HG03439 (cell line): ENCODE measurements around the gene ALDH3A1.
"Not testable (repeated sequence)": the region's sequence is repeated elsewhere in the genome, so short reads cannot be mapped to it uniquely, and the experiment has no call there.

Experiments
- ATAC-seq: cut with Tn5 transposase; IDR thresholded peaks from one replicate; pipeline ENCODE4 v1.9.1; 2021; ENCODE audit warnings: mild to moderate bottlenecking, moderate library complexity; ENCODE audit not compliant: unreplicated experiment

ALDH3A1 gene

GRCh38 chr17:19747829-19748806 is at the start of gene ALDH3A1:
TSS of gene ALDH3A1 (minus strand) at chr17:19748298. CDS start at chr17:19745129, 3,169 bp downstream.
- ATAC-seq = no peak

DNA sequence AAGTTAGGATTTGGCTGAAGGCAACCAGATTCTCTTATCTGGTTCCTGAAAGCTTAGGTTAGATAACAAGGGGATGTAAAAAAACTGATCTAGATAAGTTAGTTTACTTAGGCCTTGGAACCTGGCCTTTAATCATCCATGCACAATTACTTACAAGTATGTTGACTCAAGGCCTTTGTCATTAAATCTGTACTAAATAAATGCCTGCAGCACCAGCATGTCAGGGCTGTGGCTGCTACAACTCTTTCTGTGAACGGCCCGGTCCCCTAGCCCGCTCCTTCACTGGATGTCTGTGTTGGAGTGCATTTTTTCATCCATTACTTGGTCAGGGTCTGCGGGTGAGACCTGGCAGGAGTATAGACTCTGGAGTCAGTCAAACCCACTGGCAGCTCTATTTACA is 48.4 kb upstream of the ALDH3A1 start:
- ATAC-seq = no peak

- ATAC-seq = no peak
Measured at GRCh38 chr17:19791918-19792550, 43.9 kb upstream of the ALDH3A1 start.

- ATAC-seq = no peak
Measured at GRCh38 chr17:19787733-19788357, 39.7 kb upstream of the ALDH3A1 start.

GRCh38 chr17:19785854-19786253 is 37.8 kb upstream of the ALDH3A1 start:
- ATAC-seq = no peak

DNA sequence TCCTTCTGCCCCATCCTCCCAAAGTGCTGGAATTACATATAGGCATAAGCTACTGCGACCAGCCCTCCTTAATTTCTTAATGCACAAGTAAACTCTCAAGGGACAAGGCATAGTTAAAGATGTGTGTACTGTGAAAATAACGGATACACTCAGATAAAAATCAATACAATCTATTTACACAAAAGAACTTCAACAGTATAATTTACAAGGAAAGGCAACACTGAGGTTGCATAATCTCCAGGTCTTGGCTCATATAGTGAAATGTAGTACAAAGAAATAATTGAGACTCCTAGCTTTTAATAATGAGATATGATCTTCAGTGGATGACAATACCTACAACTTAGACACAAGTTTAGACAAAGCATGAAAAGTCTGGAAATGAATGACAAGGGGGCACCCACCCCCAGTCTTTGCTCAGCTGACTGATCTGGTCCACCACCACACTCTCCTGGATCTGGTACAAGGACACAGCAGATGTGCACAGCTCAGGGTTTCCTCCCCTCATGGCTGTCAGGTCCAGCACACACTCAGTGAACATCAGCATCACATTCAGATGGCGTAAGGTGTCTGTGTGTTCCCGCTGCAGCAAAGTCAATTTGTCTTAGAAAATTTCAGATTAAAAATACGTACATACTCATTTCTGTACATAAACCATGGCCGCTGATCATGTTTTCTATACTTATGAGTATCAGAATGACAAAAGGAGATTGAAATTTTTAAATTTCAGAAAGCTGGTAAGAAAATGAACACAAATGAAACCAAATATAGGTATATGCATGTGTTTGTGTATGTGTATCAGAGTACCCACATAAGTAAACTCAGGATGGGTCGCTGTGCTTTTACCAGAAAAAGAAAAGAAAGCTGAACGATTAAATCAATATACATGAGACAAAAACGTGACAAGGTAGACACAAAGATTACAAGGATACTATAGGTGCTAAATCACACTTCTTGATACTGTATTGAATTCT is 33.7 kb upstream of the ALDH3A1 start:
- ATAC-seq = no peak

- ATAC-seq = no peak
Measured at GRCh38 chr17:19780846-19781245, 32.7 kb upstream of the ALDH3A1 start.

DNA sequence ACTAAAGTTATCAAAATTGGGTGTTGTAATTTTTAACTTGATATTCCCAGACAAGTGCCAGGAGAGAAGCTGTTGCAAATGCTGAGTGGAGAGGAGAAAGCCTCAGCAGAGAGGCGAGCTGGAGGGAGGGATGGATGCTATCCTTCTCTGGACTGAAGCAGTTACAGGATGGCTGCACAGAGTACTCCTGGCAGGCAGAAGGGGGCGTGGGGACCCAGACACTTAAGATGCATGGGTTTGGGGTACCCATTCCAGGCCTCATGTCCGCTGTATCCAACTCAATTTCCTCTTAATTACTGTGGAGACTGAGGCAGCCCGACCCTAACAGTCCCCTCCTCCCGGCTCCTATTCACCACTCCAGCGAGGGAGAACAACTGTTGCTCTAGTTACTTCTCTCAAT is 25.4 kb upstream of the ALDH3A1 start:
- ATAC-seq = no peak

DNA sequence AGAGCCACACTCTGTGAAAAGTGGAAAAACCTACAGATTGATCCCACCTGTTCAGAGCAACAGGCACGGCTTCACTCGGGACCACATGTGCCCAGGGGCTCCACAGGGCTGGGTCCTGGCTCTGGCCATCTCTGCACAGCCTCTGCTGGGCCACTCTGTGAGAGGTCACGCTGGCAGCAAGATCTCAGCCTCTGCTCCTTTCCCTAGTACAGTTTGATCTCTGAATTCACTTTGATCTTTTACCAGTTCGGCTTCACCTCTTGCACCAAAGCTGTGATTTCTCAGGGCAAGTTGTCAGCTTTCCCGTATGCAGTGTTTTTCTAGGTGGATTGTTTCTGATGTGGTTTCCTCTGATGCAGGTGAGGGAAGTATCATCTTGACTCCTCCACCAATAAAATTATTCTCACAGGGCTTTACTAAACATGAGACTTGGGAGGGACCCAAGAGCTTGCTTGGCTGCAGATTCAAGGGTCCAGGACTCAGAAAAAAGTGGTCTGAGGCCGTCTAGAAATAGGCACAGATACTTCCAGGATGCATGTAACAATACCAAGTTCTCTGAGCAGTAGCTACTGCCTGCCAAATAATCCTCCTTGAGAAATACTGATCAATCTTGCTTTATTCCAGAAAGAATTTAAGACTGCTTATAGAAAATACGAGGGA is 24.0 kb upstream of the ALDH3A1 start:
- ATAC-seq = no peak

DNA sequence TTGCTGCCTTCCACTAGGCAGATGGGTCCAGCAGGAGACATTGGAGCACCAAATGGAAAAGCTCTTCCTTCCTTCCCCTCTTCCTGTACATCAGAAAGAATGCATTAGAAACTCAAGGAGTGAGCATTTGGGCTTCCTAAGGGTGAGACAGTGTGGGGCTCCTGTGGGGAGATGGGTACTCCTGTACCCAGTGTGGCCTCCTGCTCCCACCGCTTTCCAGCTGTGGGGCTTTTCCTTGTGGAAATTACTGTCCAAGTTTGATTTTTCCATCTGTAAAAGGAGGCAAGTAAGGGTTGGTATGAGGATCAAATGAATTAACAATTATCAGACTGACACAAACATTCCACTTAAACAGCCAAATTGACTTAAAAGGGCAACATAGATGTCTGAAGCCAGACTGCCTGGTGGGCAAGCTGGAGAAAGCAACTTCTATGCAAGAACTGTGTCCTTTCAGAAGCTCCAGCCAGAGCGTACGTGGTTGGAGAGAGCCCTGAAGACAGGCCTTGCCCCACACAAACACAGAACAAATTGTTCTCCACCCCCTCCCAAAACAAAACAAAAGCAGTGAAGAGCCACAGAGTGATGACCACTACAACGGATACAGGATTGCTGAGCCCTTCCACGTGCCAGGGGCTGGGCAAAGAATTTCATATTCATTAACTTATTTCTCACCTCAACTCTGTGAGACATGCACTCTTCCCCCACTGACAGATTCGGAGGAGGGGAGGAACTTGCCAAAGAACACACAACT is 23.1 kb upstream of the ALDH3A1 start:
- ATAC-seq = no peak

GRCh38 chr17:19769946-19770652 is 22.0 kb upstream of the ALDH3A1 start:
- no peak for ATAC-seq

DNA sequence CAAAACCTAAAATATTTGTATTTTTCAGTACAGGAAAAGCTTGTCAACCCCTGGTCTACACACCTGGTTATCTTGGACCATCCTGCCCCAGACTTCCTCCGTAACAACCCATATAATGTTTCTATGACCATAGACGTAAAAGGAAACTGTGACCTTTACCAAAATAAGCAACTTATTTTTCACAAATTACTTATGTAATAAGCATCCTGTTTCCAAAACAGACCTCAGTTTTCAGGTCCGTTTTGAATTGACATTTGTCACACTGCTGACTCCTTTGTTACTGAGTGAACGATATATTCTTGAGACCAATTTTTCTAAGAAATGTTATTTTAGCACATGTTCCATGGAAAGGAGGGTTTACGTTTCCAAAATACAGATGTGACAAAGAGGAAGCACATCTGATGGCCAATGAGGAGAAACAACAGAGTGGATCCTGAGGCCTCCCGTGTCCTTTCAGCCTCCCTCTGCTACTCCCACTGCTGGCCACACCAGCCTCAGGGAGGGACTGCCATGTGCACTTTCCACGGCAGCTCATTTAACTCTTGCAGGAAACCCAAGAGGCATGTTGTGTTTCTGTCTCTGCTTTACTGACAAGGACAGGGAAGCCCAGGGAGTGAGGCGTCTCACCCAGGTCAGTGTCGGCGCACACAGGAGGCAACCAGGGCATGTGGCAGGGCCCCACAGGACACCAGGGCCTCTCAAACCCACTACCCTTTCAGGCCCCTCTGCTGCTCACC is 20.1 kb upstream of the ALDH3A1 start:
- no peak for ATAC-seq

- ATAC-seq = no peak
Measured at GRCh38 chr17:19766421-19767270, 18.5 kb upstream of the ALDH3A1 start.

- no peak for ATAC-seq
Measured at GRCh38 chr17:19766016-19766415, 17.9 kb upstream of the ALDH3A1 start.

DNA sequence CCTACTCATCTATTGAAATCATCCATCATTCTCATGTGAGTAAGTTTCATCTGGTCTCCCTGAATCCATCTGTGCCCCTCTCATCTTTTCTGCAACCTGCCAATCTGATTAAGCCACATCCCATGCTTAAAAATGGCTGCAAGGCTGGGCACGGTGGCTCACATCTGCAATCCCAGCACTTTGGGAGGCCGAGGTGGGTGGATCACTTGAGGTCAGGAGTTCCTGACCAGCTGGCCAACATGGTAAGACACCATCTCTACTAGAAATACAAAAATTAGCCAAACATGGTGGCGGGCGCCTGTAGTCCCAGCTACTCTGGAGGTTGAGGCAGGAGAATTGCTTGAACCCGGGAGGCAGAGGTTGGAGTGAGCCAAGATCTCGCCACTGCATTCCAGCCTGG is 15.9 kb upstream of the ALDH3A1 start:
- not testable (repeated sequence) for ATAC-seq

DNA sequence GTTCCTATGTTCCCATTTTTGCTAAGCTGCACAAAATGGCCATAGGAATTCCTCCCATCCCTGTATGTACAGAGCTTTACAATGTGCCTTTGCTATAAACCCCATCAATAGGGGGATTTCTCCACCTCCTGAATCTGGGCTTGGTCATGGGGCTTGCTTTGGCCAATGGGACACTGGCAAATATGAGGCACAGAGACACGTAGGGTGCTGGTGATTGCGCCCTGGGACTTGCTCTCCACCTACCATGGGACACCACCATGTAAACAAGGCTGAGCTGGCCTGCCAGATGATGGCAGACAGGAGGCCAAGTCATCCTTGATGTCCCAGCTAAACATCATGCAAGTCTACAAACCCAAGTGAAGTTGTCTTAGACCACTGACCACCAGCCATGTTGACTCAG is 15.3 kb upstream of the ALDH3A1 start:
- ATAC-seq = no peak

DNA sequence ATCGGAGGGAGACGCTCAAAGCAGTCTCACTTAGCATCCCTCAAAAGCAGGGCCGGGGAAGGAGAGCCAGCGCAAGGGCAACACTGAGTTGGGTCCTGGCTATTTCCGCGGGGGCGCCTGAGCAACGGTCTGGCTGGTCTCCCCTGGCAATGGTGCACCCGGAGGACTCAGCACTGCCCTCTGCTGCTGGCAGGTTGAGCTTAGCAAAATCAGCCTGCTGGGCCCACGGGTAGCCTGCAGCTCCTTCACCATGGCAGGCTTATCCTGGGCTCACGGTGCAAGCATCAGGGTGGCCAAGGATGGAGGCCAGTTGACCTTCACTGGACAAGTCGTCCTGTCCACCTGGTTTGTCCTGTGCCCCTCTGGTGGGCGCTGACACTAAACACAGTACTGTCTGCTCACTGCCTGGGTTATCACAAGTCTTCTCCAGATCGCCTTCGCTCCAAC is 14.4 kb upstream of the ALDH3A1 start:
- ATAC-seq = no peak
